Small intestine (tissue), 7 donors: ENCODE results near the gene AVPR1B. TPM values are rescaled to one million over a fixed set of nuclear protein-coding genes. Genes with fewer than 3 reads are reported as not detected.

ENCODE experiments used
- DNase-seq, 2 donors: peaks; one replicate each; pipeline versions ENCODE4 v3.0.0 to v3.0.0-alpha.2; 2013
- FAIRE-seq: peaks from 2 replicates; lab custom pipeline; 2012; peaks lifted over from hg19 to GRCh38; lab: Jason Lieb, UNC
- H3K27ac ChIP-seq, 3 donors: one replicate each; pipeline ENCODE4 v1.5.1; 2013; ENCODE audit warnings: low read length in 2 of 3, mild to moderate bottlenecking in 2 of 3, control low read depth in 1 of 3, inconsistent platforms in 1 of 3, low read depth in 1 of 3, moderate library complexity in 1 of 3
- H3K27me3 ChIP-seq, 3 donors: one replicate each; pipeline ENCODE4 v1.6.1; 2013; ENCODE audit warnings: low read length in 3 of 3, inconsistent platforms in 1 of 3; ENCODE audit not compliant: control insufficient read depth in 3 of 3, insufficient read depth in 3 of 3
- H3K36me3 ChIP-seq, 3 donors: one replicate each; pipeline ENCODE4 v1.6.1; 2013; ENCODE audit warnings: low read length in 3 of 3, inconsistent platforms in 1 of 3, low read depth in 1 of 3, mild to moderate bottlenecking in 1 of 3, moderate library complexity in 1 of 3; ENCODE audit not compliant: control insufficient read depth in 3 of 3, insufficient read depth in 2 of 3
- H3K4me1 ChIP-seq, 3 donors: one replicate each; pipeline ENCODE4 v1.6.1; 2013; ENCODE audit warnings: low read length in 2 of 3, inconsistent platforms in 1 of 3, low read depth in 1 of 3, mild to moderate bottlenecking in 1 of 3, moderate library complexity in 1 of 3; ENCODE audit not compliant: control insufficient read depth in 3 of 3, insufficient read depth in 2 of 3
- H3K4me3 ChIP-seq, 3 donors: one replicate each; pipeline ENCODE4 v1.5.1; 2013; ENCODE audit warnings: low read length in 3 of 3, control low read depth in 1 of 3, inconsistent platforms in 1 of 3, low read depth in 1 of 3, mild to moderate bottlenecking in 1 of 3, moderate library complexity in 1 of 3
- H3K9me3 ChIP-seq, 2 donors: one replicate each; pipeline ENCODE4 v1.6.1; 2013; ENCODE audit warnings: low read depth in 1 of 2, low read length in 1 of 2; ENCODE audit not compliant: control insufficient read depth in 2 of 2, insufficient read depth in 1 of 2
- WGBS, 3 donors: extraction: QIAGEN DNeasy Blood & Tissue Kit; methylation state at CpG; one replicate each; pipeline ENCODE4 v1.1.7; 2013; 5-methylcytosine and 5-hydroxymethylcytosine counted together
- polyA plus RNA-seq, 4 donors: library from polyadenylated mRNA; stranded (reverse) in 3 of 4; unstranded in 1 of 4; fragments of 200-250 nt in 3 of 4; fragments of 120-200 nt in 1 of 4; gene quantifications; one replicate each; pipeline versions ENCODE4 v1.2.1 to v1.2.3, GENCODE V29; 2013
- donor health status: healthy with polysubstance abuse.
- donor health status: control.
- donor health status: control.
- donor health status: Bipolar disorder and iron deficiency.
- donor health status: healthy.

AVPR1B gene
- polyA plus RNA-seq, 4 donors, result 0.10 to 0.75 TPM; not detected in 2

DNA sequence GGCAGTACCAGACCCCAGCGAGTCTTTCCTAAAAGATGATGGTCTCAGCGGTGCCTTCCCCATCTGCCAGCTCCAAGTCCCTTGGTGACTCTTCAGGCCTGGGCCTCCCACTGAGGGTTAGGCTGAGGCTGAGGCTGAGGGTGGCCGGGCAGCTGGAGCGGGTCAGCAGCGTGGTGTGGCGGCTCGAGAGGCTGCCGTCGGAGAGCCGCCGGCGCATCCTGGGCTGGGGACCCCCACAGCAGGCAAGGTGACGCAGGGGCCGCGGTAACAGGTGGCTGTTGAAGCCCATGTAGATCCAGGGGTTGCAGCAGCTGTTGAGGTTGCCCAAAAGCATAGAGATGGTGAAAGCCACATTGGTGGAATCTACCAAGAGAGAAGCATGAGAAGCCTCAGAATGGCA is 7.0 kb downstream of the AVPR1B start:
- no peak overlapping the region for H3K4me3 ChIP-seq
- H3K4me1 ChIP-seq, result peaks cover 0 to 5% (median 0%) of the 10 kb centered on the region in 3 donors
- H3K27ac ChIP-seq, result no peak overlapping the region
- WGBS, 3 donors, result 88 to 96% (median 93%) methylated on average over 15 of the region's 15 CpGs
- DNase-seq (no peak), FAIRE-seq (no peak)
- H3K36me3 ChIP-seq, result no peaks in the 10 kb centered on the region
- H3K27me3 ChIP-seq, result no peaks in the 10 kb centered on the region
- H3K9me3 ChIP-seq, result no peaks in the 10 kb centered on the region

DNA sequence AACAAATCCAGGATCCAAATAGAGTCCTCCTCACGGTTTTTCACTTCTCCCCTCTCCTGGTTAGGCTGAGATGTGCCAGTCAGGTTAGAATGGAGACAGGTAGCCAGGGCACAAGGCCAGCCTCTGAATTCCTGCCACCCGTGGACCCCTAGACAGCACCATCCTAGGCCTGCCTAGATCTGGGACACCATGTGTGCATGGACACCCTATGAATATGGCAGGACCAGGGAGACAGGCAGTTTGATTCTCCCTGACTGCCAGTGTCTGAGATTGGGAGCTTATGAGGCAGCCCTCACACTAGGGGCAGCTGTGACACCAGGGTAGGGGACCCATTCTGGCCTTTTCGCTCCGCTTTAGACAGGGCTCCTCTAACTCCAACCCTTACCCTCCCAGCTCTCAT is 7.5 kb downstream of the AVPR1B start:
- Histone ChIP-seq H3K36me3 (no peaks in the 10 kb centered on the region), H3K4me3 (no peak overlapping the region), H3K9me3 (no peaks in the 10 kb centered on the region), H3K27me3 (no peaks in the 10 kb centered on the region), H3K27ac (no peak overlapping the region), H3K4me1 (peaks cover 0 to 5% (median 0%) of the 10 kb centered on the region in 3 donors)
- no peak for FAIRE-seq
- DNase-seq, result no peak
- WGBS, 3 donors, result 75 to 86% (median 78%) methylated on average over 3 to 4 of the region's 4 CpGs

DNA sequence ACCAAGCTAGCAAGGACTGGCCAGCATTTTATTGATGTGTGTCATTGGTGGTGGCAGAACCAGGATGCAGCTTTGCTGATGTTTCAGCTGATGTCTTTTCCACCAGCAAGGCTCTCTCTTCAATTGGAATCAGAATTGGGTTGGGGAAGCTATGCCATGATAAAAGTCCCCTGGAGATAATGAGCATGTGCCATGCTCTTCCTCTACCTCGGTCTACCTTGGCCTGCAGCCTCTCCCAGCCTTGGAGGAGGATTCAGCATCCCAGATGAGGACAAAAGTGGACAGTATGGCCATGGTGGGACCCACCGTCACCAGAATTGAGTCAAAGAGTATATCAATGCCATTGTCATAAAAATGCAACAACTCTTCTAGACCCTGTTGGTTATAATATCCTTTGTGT is 8.6 kb downstream of the AVPR1B start:
- Histone ChIP-seq H3K9me3 (no peaks in the 10 kb centered on the region), H3K27ac (no peak overlapping the region), H3K4me3 (no peak overlapping the region), H3K36me3 (no peaks in the 10 kb centered on the region), H3K27me3 (no peaks in the 10 kb centered on the region), H3K4me1 (peaks cover 0 to 5% (median 0%) of the 10 kb centered on the region in 3 donors)
- FAIRE-seq (no peak), DNase-seq (no peak)
- 86 to 87% (median 86%) methylated on average over 2 of the region's 2 CpGs for WGBS, 3 donors

DNA sequence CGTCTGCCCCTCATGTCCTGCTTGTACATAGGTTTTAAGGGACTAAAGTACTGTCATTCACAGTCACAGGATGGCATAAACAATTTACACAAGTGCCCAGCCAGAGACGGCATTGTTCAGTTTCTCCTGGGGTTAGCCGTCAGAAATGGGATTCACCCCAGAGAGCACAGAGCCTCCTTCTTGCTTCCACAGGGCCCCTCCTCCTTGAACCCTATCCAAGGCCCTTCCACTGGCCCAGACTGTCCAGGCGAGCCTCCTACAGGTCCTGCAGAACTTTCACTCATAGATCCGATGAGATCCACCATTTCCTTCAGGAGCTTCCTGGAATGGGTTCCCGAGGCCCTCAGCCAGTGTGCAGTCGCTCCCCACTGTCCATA is 10.0 kb downstream of the AVPR1B start:
- Histone ChIP-seq H3K9me3 (no peaks in the 10 kb centered on the region), H3K4me1 (no peaks in the 10 kb centered on the region), H3K27ac (no peak overlapping the region), H3K36me3 (no peaks in the 10 kb centered on the region), H3K27me3 (no peaks in the 10 kb centered on the region), H3K4me3 (no peak overlapping the region)
- 67 to 73% (median 67%) methylated on average over 7 of the region's 7 CpGs for WGBS, 3 donors
- DNase-seq, result no peak
- FAIRE-seq, result no peak

DNA sequence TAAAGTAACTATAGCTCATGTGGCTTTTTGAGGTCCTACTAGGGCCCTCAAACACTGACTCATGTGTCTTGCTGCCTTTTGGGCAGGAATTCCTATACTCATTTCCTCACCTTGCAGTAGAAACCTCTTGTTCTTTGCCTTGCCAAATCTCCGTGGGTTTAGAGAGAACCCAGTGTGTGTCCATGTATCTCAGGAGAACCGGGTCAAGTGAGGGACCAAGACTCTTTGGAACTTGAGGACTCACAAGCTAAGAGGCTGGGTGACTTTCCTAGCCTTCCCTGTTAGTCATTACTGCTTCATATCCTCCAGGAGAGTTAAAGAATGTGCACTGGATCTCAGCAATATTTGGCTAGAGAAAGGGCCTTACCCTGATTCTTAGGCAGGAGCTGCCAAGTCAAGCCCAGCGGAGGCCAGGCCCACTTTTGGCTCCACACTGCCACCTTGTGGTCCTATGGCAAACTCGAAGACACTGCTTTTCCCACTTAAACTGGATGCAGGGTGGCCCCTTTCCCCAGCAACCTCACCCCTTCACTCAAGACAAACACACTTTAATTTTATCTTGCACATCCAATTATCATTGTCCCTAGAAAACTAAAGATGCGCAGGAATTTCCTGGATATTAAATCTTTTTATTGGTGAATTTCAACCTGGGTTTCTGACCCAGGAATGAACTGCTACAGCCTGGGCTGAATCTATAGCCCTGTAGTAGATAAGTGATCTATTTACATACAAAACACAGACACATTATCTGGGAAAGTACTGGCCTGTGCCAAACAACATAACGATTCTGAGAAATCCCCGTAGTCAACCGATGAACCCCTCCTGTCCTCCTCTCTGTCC is 10.6 kb downstream of the AVPR1B start:
- no peak overlapping the region for H3K4me3 ChIP-seq
- H3K36me3 ChIP-seq, result no peaks in the 10 kb centered on the region
- WGBS, 3 donors, result 40 to 43% (median 43%) methylated on average over 8 of the region's 8 CpGs
- FAIRE-seq (no peak), DNase-seq (peak; percentile 72 to 83)
- no peaks in the 10 kb centered on the region for H3K27me3 ChIP-seq
- H3K9me3 ChIP-seq, result no peaks in the 10 kb centered on the region
- no peaks in the 10 kb centered on the region for H3K4me1 ChIP-seq
- H3K27ac ChIP-seq, result no peak overlapping the region

DNA sequence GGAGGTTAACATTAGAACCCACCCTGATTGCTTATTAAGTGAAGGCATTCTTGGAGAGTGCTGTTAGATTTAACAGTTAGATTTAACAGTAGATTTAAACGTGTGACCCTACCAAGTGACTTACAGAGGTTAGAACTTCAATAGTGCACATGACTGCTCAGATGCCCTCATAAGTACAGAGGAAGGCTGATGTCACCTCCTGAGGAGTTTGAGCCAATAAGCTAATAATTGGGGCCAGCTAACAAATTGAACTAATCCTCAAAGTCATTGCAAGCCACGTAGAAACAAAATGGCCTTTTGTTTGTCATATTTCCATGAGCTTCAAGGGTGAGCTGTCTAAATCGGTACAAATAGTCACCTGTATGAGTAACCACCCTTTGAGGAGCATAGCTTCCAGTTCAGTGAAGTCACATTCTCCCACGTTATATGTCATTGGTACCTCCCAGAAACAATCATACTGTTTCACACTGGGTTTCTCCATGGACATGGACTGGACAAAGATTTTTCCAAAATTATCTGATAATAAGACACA is 11.7 kb downstream of the AVPR1B start:
- Histone ChIP-seq H3K36me3 (no peaks in the 10 kb centered on the region), H3K27ac (no peak overlapping the region), H3K4me1 (no peaks in the 10 kb centered on the region), H3K9me3 (no peaks in the 10 kb centered on the region), H3K27me3 (no peaks in the 10 kb centered on the region), H3K4me3 (no peak overlapping the region)
- no peak for FAIRE-seq
- WGBS, 3 donors, result 55 to 83% (median 79%) methylated on average over 4 of the region's 4 CpGs
- no peak for DNase-seq

DNA sequence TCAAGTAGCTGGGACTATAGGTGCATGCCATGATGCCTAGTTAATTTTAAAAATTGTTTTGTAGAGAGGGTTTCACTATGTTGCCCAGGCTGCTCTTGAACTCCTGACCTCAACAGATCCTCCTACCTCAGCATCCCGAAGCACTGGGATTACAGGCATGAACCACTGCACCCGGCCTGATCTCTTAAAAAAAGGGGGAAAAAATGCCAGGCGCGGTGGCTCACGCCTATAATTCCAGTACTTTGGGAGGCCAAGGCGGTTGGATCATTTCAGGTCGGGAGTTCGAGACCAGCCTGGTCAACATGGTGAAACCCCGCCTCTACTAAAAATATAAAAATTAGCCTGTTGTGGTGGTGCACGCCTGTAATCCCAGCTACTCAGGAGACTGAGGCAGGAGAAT is 13.2 kb downstream of the AVPR1B start:
- no peak for DNase-seq
- WGBS, 3 donors, result 87 to 95% (median 94%) methylated on average over 10 of the region's 10 CpGs
- H3K27me3 ChIP-seq, result no peaks in the 10 kb centered on the region
- no peaks in the 10 kb centered on the region for H3K4me1 ChIP-seq
- H3K9me3 ChIP-seq, result no peaks in the 10 kb centered on the region
- no peaks in the 10 kb centered on the region for H3K36me3 ChIP-seq
- FAIRE-seq, result no peak
- H3K4me3 ChIP-seq, result no peak overlapping the region
- no peak overlapping the region for H3K27ac ChIP-seq

DNA sequence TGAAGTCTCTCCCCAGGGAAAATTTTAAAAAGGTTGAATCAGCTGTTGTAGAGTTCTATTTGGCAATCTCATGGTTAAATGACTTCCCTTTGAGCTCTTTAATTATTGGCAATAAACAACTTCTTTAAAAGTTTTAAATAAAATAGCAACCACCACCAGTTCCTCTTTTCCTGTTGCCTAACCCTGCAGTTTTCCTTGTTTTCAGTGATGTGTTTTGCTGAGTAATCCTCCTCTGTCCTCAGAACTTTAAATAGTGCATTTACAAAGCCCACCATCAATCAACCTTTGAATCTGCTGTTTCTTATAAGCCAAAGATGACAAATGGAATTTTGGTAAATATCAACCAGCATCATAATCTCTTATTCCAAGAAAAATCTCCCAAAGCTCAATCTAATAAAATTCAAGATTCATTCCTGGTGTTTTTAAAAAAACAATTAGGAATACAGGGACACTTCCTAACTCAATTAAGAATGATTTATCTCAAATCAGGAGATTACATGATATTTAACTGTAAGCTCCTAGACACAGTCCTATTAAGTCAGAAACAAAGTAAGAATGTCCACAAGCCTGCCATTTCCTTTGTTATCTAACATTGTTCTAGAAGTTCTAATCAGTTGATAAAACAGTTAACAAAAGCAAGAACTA is 14.8 kb downstream of the AVPR1B start:
- no peak for FAIRE-seq
- H3K9me3 ChIP-seq, result no peaks in the 10 kb centered on the region
- no peaks in the 10 kb centered on the region for H3K36me3 ChIP-seq
- no peak overlapping the region for H3K4me3 ChIP-seq
- H3K4me1 ChIP-seq, result no peaks in the 10 kb centered on the region
- DNase-seq, result no peak
- no peaks in the 10 kb centered on the region for H3K27me3 ChIP-seq
- no peak overlapping the region for H3K27ac ChIP-seq
